Bronchial epithelial cell (primary cell): Measurements from ENCODE around the gene CABLES1. TPM values are rescaled to one million over a fixed set of nuclear protein-coding genes. Genes with fewer than 3 reads are reported as not detected.
"Not testable (repeated sequence)": the region's sequence is repeated elsewhere in the genome, so short reads cannot be mapped to it uniquely, and the experiment has no call there.

ENCODE experiments used
- DNase-seq: peaks from one replicate; pipeline ENCODE4 v3.0.0-alpha.2; 2010; ENCODE audit warnings: low read depth
- FAIRE-seq: peaks from 2 replicates; lab custom pipeline; 2011; peaks lifted over from hg19 to GRCh38; lab: Jason Lieb, UNC
- H3K27me3 ChIP-seq: 2 replicates; pipeline ENCODE4 v1.5.1; 2011; ENCODE audit warnings: low read length; ENCODE audit not compliant: control insufficient read depth, insufficient read depth
- H3K36me3 ChIP-seq: 2 replicates; pipeline ENCODE4 v1.5.1; 2011; ENCODE audit warnings: low read length; ENCODE audit not compliant: control insufficient read depth, insufficient read depth
- H3K4me3 ChIP-seq: 2 replicates; pipeline ENCODE4 v1.5.1; 2011; ENCODE audit warnings: mild to moderate bottlenecking, low read depth, low read length, control low read depth
- CTCF ChIP-seq: IDR thresholded peaks from 2 replicates; pipeline ENCODE4 v1.5.1; 2011; ENCODE audit warnings: mild to moderate bottlenecking, moderate library complexity, low read length, control low read depth, inconsistent platforms; ENCODE audit not compliant: insufficient read depth, severe bottlenecking
- total RNA-seq: library from RNA; depleted of rRNA; stranded (reverse); fragments of >200 nt; gene quantifications from 2 replicates; pipeline ENCODE4 v1.2.1, GENCODE V29; 2014

CABLES1 gene
- total RNA-seq, 1 donor from 2014 or later: 0.26 TPM

- Histone ChIP-seq H3K36me3 (no peaks in the 10 kb centered on the region), H3K4me3 (no peak overlapping the region), H3K27me3 (no peaks in the 10 kb centered on the region)
- FAIRE-seq (no peak), DNase-seq (no peak)
- no peak for TF ChIP-seq CTCF
Observed at GRCh38 chr18:23239350-23239692, 104.0 kb downstream of the CABLES1 start.

- FAIRE-seq: no peak
- DNase-seq: no peak
- no peak for TF ChIP-seq CTCF
- no peak overlapping the region for H3K4me3 ChIP-seq
- no peaks in the 10 kb centered on the region for H3K27me3 ChIP-seq
- H3K36me3 ChIP-seq: no peaks in the 10 kb centered on the region
Observed at GRCh38 chr18:23239885-23240608, 104.8 kb downstream of the CABLES1 start.

- H3K27me3 ChIP-seq: no peaks in the 10 kb centered on the region
- no peaks in the 10 kb centered on the region for H3K36me3 ChIP-seq
- no peak for FAIRE-seq
- DNase-seq: no peak
- H3K4me3 ChIP-seq: no peak overlapping the region
- no peak for TF ChIP-seq CTCF
Observed at GRCh38 chr18:23240609-23240930, 105.3 kb downstream of the CABLES1 start.

GRCh38 chr18:23241833-23242496 is 106.7 kb downstream of the CABLES1 start:
- not testable (repeated sequence) for H3K4me3 ChIP-seq, H3K27me3 ChIP-seq, DNase-seq, FAIRE-seq, H3K36me3 ChIP-seq

GRCh38 chr18:23243178-23243577 is 107.9 kb downstream of the CABLES1 start:
- Histone ChIP-seq H3K27me3 (no peaks in the 10 kb centered on the region), H3K4me3 (no peak overlapping the region), H3K36me3 (no peaks in the 10 kb centered on the region)
- DNase-seq (no peak), FAIRE-seq (no peak)
- no peak for TF ChIP-seq CTCF

- no peak for TF ChIP-seq CTCF
- no peaks in the 10 kb centered on the region for H3K36me3 ChIP-seq
- no peak for FAIRE-seq
Observed at GRCh38 chr18:23243816-23244215, 108.5 kb downstream of the CABLES1 start.

More at GRCh38 chr18:23243816-23244215, 108.5 kb downstream of the CABLES1 start:
- H3K27me3 ChIP-seq: no peaks in the 10 kb centered on the region
- no peak overlapping the region for H3K4me3 ChIP-seq
- no peak for DNase-seq
